Suppressor macrophage treated with lipopolysaccharide for 4 hours (primary cell): Measurements from ENCODE around the gene PSG7.
"Not testable (repeated sequence)": the region's sequence is repeated elsewhere in the genome, so short reads cannot be mapped to it uniquely, and the experiment has no call there.

Source experiments
- DNase-seq: peaks from one replicate; pipeline ENCODE4 v3.0.0-alpha.2; 2020

PSG7 gene

DNA sequence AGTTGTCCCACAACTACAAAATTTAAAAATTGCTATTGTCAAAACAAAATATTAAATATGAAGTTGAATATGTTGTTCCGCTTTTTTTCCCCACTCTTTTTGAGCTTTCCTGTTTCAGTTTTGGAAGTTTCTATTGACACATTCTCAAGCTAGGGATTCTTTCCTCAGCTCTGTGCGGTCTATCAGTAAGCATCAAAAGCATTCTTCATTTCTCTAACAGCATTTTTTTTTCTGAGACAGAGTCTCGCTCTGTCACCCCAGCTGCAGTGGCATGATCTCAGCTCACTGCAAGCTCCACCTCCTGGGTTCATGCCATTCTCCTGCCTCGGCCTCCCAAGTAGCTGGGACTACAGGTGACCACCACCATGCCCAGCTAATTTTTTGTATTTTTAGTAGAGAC lies 24.1 kb downstream of the PSG7 start:
- DNase-seq, result not testable (repeated sequence)

DNA sequence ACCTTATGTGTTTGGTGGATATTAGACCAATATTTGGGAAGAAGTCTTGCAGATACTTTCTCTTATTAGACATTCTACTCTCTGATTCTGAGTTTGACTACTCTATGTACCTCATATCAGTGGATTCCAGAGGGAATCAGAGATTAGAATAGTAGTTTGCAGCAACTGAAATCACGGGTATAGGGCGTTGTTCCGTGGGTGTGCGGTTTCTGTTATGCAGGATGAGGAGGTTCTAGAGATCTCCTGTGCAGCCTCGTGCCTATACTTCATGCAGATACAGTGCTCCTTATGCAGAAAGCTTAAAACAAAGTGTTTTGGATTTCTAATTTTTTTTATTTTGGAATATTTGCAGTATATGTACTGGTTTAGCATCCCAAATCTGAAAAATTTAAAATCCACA lies 25.3 kb downstream of the PSG7 start:
- not testable (repeated sequence) for DNase-seq

DNA sequence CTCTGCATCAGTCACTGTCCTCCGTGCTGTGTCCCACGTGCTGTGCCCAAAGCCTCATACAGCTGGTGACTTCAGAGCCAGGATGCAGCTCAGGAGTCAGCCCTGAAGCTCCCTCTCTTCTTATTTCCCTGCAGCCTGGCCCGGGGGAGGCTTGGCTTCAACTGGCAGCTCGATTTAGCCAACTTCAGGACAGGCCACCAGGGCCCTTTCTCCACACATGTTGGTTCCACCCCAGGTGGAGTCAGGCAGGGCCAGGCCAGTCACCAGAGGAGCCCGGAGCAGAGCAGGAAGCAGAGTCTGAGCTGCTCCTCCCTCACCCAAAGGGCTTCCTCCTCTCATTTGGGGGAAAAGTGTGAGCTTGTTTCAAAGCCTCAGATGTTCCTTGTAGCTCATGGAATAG lies 30.8 kb downstream of the PSG7 start:
- not testable (repeated sequence) for DNase-seq

DNA sequence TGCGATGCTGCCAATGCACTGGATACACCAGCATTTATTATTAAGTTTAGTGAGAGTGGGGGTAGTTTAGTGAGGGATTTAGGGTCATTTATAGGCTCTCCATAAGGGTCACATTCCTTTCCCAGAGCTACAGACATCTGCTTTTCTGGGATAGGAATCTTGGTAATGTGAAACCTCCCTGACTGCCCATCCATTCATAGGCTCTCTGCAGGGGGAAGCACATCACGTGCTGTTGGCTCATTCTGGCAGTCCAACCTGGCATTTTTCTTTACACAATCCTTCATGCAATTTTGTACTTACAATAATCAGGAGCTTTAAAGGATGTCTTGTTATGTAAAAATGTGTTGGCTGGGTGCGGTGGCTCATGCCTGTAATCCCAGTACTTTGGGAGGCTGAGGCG lies 36.4 kb downstream of the PSG7 start:
- DNase-seq, result not testable (repeated sequence)

DNA sequence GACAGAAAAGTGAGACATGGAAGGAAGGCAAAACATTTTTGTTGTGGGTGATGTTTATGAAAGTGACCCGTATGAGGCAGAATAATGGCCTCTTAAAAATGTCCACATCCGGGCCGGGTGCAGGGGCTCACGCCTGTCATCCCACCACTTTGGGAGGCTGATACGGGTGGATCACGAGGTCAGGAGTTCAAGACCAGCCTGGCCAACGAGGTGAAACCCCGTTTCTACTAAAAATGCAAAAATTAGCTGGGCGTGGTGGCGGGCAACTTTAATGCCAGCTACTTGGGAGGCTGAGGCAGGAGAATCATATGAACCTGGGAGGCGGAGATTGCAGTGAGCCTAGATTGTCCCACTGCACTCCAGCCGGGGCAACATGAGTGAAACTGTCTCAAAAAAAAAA lies 37.3 kb downstream of the PSG7 start:
- not testable (repeated sequence) for DNase-seq

DNA sequence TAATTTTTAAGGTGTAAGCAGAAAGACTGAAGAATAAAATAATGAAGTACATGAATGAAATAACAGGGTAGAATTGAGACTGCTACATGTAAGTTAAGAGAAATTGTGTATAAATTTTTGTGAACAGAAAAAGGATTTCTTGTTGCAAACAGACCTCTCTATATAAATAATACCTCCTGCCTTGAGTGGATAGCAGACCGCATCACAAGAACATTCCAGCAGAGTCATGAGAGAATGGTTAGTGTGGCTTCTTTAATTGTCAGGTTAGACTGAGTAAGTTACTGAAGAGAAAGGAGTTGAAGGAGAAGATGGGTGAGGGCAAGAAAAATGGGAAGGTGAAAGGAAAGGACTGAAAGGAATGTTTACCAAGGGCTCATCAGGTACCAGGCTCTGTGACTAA lies 37.9 kb downstream of the PSG7 start:
- not testable (repeated sequence) for DNase-seq

DNA sequence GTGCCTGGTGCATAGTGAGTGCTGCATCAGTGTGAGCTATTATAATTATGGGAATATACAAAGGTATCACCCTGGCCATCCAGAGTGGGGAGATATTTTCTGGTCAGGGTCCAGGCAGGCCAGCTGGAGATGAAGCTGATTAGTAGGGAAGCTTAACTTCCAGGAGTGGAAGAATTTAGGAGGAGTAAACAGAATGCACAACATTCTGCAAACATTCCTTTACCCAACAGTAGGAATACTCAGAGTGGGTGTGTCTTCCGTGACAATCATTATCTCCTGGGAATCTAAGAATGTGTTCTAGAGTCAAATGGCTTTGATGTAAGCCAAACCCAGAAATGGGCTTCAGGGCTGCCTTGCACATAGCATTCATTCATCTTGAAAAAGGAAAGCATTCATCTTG lies 38.4 kb downstream of the PSG7 start:
- not testable (repeated sequence) for DNase-seq

DNA sequence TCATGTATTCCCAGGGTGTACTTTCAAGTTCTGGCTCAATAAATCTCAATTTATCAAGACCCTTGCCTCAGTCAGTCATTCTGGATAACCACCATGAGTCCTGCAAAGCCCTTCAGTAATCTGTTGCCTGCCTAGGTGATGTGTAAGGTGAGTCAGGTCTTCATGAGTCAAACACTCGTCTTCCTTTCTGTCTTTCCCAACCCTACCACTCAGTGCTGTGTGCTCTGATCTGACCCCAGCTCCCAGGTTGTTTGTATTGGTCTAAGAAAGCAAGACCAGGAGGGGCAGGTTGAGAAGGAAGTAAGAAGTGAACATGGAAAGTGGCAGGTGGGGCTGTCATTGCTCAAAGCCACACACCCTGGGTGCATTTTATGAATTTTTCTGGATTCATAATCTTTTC lies 39.3 kb downstream of the PSG7 start:
- not testable (repeated sequence) for DNase-seq

DNA sequence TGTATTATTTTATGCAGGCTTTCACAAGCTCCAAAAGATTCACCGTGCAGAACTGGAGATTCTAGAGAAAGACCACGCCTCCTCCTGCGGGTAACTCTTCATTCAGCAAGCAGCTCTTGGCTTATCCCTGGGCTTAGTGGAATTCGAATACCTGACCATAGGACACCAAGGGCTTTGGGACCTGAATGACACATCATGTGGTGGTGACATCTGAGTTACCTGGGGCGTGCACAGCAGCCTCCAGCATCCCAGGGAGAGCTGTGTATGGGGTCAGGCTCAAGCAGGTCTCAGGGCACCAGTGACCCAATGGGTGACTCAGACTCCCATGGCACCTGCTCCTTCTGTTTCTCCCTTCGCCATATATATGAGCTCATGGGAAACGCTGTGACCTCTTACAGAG lies 46.6 kb downstream of the PSG7 start:
- not testable (repeated sequence) for DNase-seq

DNA sequence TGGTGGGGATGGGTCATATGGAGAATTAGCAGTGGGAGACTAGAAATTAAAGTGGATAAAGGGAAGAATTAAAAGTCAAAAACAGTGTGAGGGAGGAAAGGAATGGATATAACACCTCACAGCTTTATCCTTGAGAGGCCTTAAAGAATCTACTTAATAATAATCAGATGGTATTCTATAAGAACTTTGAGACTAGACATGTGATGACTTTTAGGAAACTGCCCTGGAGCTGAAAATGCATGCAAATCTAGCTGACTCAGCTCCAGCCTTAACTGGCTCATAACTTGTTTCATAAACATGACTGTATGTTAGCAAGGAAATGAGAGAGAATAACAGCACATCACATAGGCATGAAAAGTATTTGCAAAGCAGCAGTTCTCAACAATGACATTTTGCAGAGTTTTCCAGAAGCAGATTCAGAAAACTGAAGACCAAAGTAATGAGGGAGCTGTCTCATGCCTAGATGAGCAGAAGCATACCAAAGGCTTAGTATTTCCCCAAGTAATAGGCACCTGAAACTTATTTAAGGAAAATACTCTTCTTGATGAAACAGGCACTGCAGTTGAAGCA lies 49.0 kb downstream of the PSG7 start:
- not testable (repeated sequence) for DNase-seq

DNA sequence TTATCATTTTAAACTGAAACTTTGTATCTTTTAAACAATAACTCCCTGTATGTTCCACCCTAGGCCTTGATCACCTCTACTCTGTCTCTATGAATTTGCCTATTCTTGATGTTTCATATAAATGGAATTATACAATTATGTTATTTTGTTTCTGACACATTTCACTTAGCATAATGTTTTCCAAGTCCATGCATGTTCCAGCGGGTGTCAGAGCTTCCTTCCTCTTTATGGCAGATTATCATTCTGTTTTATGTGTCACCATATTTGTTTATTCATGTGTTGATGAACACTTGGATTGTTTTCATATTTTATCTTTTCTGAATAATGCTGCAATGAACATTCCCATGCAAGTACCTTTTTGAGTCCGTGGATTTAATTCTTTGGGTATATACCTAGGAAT lies 54.3 kb downstream of the PSG7 start:
- DNase-seq, result not testable (repeated sequence)

DNA sequence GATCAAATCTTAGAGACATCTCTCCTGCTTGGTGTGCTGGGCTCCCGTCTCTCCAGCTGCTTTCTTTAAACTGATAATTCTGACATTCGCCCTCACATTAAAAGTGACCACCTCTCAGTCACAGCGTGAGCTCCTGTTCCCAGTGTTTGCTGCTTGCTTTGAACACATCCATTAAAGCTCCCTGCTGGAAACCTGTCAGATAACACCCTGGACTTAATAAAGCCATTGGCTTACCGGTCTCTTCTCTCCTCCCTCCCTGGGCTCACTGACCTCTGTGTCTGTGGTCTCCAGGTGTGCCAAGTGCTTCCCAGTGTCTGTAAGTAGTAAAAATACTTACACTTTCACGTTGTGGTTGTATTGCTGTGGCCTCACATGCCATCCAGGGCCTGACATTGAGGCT lies 55.0 kb downstream of the PSG7 start:
- DNase-seq, result not testable (repeated sequence)

DNA sequence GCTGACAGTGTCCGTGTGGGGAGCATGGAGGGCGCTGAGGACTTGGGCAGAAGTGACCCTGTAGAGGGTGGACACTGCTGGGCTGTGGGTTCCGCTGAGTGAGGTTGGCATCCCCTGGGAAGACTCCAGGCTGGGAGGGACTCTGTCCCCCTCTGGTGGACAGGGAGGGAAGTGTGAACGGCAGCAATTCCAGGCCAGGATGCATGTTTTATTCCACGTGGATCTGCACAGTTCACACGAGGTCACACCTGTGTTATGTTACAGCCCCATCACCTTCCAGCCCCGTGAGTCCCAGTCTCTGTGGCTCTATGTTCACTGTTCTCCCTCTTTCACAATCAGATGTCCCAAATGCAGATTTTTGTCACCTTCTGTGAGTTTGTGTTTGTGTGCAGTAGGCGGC lies 55.7 kb downstream of the PSG7 start:
- DNase-seq, result not testable (repeated sequence)

DNA sequence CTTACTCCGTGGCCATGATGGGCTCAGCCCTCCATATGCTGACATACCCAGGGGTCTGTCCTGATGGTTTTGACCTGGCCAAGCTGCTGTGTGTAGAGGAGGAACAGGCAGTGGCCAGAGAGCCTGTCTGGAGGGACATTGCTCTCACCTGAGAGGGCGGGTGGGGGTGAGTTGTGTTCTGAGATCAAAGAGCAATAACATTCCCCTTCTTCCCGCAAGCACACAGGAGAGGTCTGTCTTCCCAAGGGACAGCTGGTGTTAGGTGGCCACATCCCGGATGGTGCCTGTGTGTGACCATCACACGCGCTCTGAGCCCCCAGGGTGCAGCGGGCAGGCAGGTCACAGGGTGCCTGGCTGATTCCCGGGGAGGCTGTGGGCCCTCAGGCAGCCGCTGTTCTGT lies 56.4 kb downstream of the PSG7 start:
- not testable (repeated sequence) for DNase-seq

DNA sequence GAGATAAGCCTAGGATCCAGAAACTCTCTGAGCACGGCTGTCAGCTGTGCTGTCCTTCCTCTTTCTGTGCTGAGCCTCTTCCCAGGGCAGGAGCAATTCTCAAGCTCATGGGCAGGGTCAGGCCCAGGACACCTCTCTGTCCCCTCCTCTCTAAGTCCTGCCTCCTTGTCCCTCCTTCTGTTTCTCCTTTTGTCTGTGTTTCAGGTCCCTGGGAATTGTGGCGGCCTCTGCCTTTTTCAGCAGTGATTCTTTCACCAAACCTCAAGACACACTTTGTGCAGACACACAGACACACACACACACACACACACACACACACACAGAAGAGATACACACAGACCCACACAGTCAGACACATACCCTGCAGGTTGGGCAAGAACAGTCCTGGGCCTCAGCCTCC lies 57.4 kb downstream of the PSG7 start, which contains the start of gene PSG1:
PSG1 (minus strand) TSS at position 101 of the 400 bp plus-strand sequence. CDS start 132 bp downstream, outside the sequence.
- DNase-seq, result no peak

DNA sequence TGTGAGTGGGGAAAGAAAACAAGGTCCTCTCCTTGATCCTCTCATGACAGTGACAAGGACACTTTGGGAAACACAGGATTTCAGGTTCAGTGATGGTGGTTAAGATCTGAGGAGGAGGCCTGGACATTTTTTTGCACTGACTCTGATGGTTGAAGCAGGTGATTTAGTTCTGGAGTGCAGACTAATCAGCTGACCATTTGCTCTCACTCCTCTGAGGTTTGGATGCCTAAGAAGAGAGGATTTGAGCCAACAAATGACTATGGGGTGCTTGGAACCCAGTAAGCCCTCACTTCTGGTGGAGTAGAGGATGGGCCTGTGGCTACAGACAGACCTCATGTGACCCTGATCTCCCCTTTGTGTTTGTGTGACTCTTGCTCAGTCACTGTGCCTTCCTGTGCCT lies 60.4 kb downstream of the PSG7 start:
- DNase-seq, result not testable (repeated sequence)

DNA sequence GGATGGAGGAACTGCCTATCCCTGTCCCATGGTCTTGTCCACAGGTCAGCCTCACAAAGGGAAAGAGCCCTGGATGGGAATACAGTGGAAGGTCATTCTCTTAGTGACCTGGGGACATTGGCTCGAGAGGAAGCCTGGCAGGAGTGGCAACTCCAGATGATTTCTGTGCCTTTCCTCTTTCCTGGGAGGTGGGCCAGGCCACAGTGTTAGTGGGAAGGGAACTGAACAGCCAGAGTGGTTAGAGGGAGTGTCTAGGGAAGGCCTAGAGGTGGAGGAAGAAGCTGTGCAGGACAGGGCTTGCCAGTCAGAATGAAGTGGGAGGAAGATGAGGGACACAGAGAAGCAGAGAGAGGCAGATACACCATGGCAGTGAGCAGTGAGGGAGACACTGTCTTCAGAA lies 61.1 kb downstream of the PSG7 start:
- not testable (repeated sequence) for DNase-seq

DNA sequence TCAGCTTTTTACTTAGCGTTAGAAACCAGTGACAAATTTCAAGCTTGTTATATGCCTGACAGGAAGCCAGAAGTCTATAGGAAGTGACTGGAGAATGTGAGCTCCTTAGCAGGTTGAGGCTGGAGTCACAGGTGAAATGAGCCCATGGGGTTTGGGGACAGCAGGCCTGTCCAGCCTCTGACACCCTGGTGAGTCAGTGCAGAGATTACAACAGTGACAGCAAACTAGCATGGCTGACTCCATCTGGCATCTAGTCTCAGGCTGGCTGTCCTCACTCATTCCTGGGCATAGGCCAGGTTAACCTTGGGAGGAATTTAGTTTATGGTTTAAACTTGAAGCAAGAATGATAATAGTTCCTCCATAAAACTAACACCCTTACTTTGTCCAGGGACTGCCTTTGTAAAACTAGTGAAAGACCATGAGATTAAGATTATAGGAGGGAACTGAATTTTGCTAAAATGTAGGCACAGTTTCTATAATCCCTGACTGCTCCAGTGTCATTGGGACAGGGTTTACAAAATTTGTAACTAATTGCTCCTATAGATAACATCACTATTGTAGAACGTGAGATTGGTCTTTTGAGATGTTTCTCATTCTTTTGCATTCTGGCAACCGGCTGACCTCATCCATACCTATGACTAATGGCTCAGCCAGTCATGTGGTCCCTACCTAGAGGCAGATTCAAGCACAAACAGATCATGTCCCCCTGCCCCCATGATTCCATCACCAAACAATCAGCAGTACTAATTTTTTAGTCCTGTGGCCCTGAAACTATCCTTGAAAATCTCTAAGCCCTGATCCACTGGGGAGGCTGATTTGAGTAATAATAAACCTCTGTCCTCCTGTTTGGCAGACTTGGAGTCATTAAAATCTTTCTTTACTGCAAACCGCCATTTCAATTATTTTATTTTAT lies 61.9 kb downstream of the PSG7 start:
- DNase-seq, result not testable (repeated sequence)

DNA sequence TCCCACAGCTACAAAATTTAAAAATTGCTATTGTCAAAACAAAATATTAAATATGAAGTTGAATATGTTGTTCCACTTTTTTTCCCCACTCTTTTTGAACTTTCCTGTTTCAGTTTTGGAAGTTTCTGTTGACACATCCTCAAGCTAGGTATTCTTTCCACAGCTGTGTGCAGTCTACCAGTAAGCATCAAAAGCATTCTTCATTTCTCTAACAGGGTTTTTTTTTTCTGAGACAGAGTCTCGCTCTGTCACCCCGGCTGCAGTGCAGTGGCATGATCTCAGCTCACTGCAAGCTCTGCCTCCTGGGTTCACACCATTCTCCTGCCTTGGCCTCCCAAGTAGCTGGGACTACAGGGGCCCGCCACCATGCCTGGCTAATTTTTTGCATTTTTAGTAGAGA lies 62.9 kb downstream of the PSG7 start:
- not testable (repeated sequence) for DNase-seq
